ENCODE data around the gene ADGRB3.
A peak's percentile ranks its signal among the peaks of the same experiment; 100 is the strongest.

Gene ADGRB3

GRCh38 chr6:68704485-68704884 lies 69.4 kb downstream of the ADGRB3 start:
- no peak for DNase-seq (ENCODE audit: low read depth)

- DNase-seq (ENCODE audit: low read depth), result no peak
These were observed 74.0 kb downstream of the ADGRB3 start for GRCh38 chr6:68709091-68709490.

- no peak for DNase-seq (ENCODE audit: low read depth)
These were observed 74.8 kb downstream of the ADGRB3 start for GRCh38 chr6:68709882-68710281.

GRCh38 chr6:68710496-68710895 lies 75.4 kb downstream of the ADGRB3 start:
- DNase-seq (ENCODE audit: low read depth), result no peak

- no peak for DNase-seq (ENCODE audit: low read depth)
These were observed 75.8 kb downstream of the ADGRB3 start for GRCh38 chr6:68710916-68711315.

GRCh38 chr6:68711386-68712000 lies 76.4 kb downstream of the ADGRB3 start:
- no peak for DNase-seq (ENCODE audit: low read depth)

- no peak for DNase-seq (ENCODE audit: low read depth)
These were observed 81.5 kb downstream of the ADGRB3 start for GRCh38 chr6:68716620-68717019.

- peak; percentile 80 for DNase-seq (ENCODE audit: low read depth)
These were observed 83.4 kb downstream of the ADGRB3 start for GRCh38 chr6:68718385-68719073.

- no peak for DNase-seq (ENCODE audit: low read depth)
These were observed 84.7 kb downstream of the ADGRB3 start for GRCh38 chr6:68719761-68720160.

- DNase-seq (ENCODE audit: low read depth), result no peak
These were observed 87.9 kb downstream of the ADGRB3 start for GRCh38 chr6:68722891-68723527.

- DNase-seq (ENCODE audit: low read depth), result no peak
These were observed 89.0 kb downstream of the ADGRB3 start for GRCh38 chr6:68724060-68724459.

- DNase-seq (ENCODE audit: low read depth), result no peak
These were observed 91.3 kb downstream of the ADGRB3 start for GRCh38 chr6:68726337-68726736.

- no peak for DNase-seq (ENCODE audit: low read depth)
These were observed 91.9 kb downstream of the ADGRB3 start for GRCh38 chr6:68726992-68727391.

GRCh38 chr6:68727699-68728098 lies 92.6 kb downstream of the ADGRB3 start:
- no peak for DNase-seq (ENCODE audit: low read depth)

- no peak for DNase-seq (ENCODE audit: low read depth)
These were observed 93.3 kb downstream of the ADGRB3 start for GRCh38 chr6:68728159-68728979.

GRCh38 chr6:68729377-68729903 lies 94.4 kb downstream of the ADGRB3 start:
- DNase-seq (ENCODE audit: low read depth), result no peak

GRCh38 chr6:68730291-68731054 lies 95.4 kb downstream of the ADGRB3 start:
- no peak for DNase-seq (ENCODE audit: low read depth)

- DNase-seq (ENCODE audit: low read depth), result no peak
These were observed 97.3 kb downstream of the ADGRB3 start for GRCh38 chr6:68732423-68732822.

GRCh38 chr6:68735866-68736265 lies 100.8 kb downstream of the ADGRB3 start:
- no peak for DNase-seq (ENCODE audit: low read depth)

GRCh38 chr6:68737061-68737460 lies 102.0 kb downstream of the ADGRB3 start:
- no peak for DNase-seq (ENCODE audit: low read depth)

- DNase-seq (ENCODE audit: low read depth), result no peak
These were observed 103.0 kb downstream of the ADGRB3 start for GRCh38 chr6:68738039-68738438.
